DND-41 (cell line): ENCODE measurements around the gene KCNH1.

Experiments
- EZH2 ChIP-seq: IDR thresholded peaks from 3 replicates; pipeline ENCODE4 v1.6.1; 2012; ENCODE audit warnings: borderline replicate concordance, low read depth, mild to moderate bottlenecking, moderate library complexity, low read length, inconsistent platforms; ENCODE audit not compliant: severe bottlenecking
- TF ChIP-seq, protein P1 (sequence below): IDR thresholded peaks from 2 replicates; pipeline ENCODE4 v1.5.1; 2012; ENCODE audit warnings: borderline replicate concordance, low read length, moderate library complexity, mild to moderate bottlenecking; ENCODE audit not compliant: poor library complexity, severe bottlenecking; ENCODE audit errors: extremely low read depth

DNA sequence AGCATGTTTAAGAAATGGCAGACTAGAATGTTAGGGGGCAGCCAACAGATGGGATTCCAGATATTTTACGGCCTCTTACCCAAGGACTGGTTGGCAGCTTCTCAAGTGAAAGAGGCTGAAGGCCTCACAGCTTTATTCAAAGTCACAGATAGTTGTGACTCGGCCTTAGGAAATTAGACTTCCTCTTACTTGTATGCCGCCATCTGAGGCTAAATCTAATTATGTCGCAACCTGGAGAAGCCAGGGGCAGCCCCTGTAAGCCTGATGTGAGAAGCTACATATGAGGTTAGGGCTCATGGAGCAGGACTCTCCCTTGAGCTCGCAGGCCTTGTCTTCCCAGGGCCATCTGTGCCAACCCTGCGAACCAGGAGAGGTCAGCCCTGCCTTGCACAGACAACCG, 452.8 kb downstream of the KCNH1 start:
- TF ChIP-seq, protein P1, sequence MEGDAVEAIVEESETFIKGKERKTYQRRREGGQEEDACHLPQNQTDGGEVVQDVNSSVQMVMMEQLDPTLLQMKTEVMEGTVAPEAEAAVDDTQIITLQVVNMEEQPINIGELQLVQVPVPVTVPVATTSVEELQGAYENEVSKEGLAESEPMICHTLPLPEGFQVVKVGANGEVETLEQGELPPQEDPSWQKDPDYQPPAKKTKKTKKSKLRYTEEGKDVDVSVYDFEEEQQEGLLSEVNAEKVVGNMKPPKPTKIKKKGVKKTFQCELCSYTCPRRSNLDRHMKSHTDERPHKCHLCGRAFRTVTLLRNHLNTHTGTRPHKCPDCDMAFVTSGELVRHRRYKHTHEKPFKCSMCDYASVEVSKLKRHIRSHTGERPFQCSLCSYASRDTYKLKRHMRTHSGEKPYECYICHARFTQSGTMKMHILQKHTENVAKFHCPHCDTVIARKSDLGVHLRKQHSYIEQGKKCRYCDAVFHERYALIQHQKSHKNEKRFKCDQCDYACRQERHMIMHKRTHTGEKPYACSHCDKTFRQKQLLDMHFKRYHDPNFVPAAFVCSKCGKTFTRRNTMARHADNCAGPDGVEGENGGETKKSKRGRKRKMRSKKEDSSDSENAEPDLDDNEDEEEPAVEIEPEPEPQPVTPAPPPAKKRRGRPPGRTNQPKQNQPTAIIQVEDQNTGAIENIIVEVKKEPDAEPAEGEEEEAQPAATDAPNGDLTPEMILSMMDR = no peak
- no peak for TF ChIP-seq EZH2
